GM18867 (cell line): Measurements from ENCODE around the gene NAA15.
A peak's percentile ranks its signal among the peaks of the same experiment; 100 is the strongest.
"Not testable (repeated sequence)": the region's sequence is repeated elsewhere in the genome, so short reads cannot be mapped to it uniquely, and the experiment has no call there.

Experiments
- ATAC-seq: cut with Tn5 transposase; IDR thresholded peaks from one replicate; pipeline ENCODE4 v1.9.1; 2021; ENCODE audit warnings: mild to moderate bottlenecking, moderate library complexity; ENCODE audit not compliant: unreplicated experiment

Gene NAA15

DNA sequence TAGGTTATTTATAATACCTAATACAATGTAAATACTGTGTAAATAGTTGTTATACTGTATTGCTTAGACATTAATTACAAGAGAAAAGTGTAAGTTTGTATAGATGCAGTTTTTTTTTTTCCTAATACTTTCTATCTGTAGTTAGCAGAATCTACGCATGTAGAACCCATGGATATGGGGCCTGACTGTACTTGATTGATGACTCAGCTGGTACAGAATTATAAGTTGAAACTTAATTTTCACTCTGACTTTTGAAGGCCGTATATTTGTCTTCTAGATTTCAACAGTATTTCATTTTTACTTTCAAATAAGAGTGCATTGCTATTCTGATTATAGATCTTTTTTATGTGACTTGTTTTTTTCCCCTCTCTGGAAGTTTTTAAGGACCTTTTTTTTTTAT, 31.7 kb downstream of the NAA15 start:
- ATAC-seq: no peak

- ATAC-seq: no peak
Measured at GRCh38 chr4:139337612-139338011, 36.3 kb downstream of the NAA15 start.

DNA sequence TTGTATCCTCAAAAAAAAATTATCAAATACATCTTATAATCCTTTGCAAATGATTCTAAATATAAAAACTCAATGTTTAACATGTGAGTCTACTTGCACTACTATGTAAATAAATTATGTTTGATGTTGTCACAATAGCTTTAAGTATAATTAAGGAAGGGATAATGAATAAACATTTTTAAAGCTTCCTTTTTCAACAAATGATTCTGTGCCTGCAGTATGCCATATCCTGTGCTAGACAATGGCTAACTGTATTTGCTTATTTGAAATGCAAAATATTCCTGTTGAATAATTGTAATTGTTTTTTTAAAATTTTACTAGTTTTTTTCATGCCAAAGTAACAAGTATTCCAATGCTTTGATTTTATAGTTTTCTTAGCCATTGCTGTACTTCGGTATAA, 60.0 kb downstream of the NAA15 start:
- no peak for ATAC-seq

DNA sequence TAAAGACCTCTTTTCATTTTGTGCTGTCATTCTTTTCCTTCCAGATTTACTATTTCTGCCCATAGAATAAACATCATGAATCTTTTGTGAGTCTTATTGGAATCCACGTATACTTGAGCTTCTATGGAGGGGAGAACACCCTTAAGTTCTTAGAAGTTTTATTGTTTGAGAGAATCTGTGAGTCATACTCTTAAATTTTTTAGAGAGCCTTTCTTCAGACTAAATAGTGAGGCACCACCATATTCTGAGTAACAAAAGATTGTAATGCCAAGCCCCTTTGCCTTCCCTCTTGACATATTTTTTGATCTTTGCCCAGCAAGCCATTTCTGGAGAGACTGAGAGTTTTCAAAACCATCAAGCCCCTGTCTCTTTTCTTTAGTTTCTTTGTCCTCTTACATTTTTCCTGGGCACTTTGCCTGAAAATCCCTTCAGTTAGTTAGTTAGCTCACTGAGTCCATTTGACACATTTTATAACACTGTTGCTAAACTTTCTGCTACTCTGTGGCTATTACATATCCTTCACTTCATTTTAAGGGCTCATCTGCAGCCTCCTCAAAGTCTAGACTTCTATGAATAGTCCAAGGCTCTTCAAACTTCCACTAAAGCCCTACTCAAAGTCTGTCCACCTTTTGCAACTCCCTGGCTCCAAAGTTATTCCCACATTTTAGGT, 66.3 kb downstream of the NAA15 start:
- ATAC-seq: no peak

DNA sequence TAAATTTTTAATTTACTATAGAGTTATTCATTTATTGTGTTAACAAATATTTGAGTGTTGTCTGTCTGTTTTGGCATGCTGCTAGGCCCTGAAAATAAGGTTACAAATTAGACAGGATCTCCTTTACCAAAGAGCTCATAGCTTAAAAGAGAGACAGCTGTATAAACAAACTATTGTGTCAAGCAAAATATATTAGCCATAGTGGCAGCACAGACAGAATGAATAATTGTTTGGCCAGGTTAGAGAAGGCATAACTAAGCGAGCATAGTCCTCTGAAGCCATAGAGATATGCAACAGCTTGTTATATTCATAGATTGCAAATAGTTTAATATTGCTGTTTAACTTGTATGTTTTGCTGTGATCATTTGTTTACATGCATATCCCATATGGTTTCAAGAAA, 67.7 kb downstream of the NAA15 start:
- ATAC-seq: no peak

DNA sequence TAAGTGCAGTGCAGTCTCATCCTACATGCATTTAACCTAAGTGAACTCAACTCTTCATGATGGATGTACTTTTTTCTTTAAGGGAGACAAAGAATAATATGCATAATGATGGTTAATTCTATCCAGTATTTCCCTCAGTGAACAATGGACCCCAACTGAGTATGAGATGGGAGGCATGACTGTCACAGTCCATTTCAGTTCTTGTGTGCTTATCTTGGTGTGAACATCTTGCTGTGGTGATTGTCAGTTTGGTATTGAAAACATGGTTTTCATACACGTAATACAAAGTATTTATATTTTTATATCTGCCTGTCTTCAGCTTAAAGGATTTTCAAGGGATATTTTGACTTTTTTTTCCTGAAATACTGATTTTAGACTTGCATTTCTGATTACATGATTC, 72.9 kb downstream of the NAA15 start:
- ATAC-seq: no peak

- ATAC-seq: no peak
Measured at GRCh38 chr4:139386421-139386820, 85.1 kb downstream of the NAA15 start.

DNA sequence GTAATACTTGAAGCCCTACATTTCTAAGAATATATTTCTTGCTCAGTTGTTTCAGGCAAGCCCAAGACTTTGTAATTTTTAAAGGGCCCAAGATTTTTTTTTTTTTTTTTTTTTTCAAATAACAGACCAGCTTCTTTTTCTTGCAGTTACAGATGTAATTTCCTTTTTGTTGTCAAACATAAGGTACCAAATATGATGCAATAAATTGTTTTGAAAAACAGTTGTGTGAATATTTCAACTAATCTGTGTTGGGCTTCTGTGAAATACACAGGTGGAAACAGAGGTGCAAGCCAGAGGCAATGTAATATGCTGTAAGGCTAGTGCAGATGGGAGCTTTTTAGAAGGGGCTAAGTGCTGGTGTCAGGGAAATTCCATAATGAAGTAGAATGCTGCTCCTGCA, 87.8 kb downstream of the NAA15 start:
- ATAC-seq: no peak

GRCh38 chr4:139389991-139390390, 88.7 kb downstream of the NAA15 start:
- no peak for ATAC-seq

- ATAC-seq: no peak
Measured at GRCh38 chr4:139391731-139392130, 90.4 kb downstream of the NAA15 start.

GRCh38 chr4:139392797-139393196, 91.5 kb downstream of the NAA15 start:
- no peak for ATAC-seq

DNA sequence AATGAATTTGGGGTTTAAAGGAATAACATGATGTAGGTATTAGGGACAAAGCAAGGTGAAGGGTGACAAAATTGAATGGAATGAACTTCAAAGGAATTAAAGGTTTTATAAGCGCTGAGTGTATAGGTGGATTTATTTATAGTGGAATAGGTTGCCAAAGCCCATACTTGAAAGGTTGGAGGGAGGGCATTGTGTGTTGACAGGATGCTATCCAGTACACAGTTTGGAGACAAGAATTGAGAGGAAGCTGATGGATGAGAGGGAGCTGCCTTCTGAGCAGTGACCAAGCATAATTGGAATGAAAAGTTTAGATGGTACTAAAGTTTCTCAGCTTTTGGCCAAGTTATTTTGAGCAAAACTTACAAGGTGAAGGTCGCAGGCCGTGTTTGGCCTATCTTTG, 100.1 kb downstream of the NAA15 start:
- ATAC-seq: no peak

- ATAC-seq: no peak
Measured at GRCh38 chr4:139402436-139402835, 101.1 kb downstream of the NAA15 start.

- ATAC-seq: no peak
Measured at GRCh38 chr4:139403462-139403861, 102.2 kb downstream of the NAA15 start.

- ATAC-seq: no peak
Measured at GRCh38 chr4:139410312-139410711, 109.0 kb downstream of the NAA15 start.

- ATAC-seq: not testable (repeated sequence)
Measured at GRCh38 chr4:139414671-139415210, 113.4 kb downstream of the NAA15 start.

GRCh38 chr4:139416073-139416673, 114.9 kb downstream of the NAA15 start:
- no peak for ATAC-seq

- peak; percentile 79 for ATAC-seq
Measured at GRCh38 chr4:139419388-139419914, 118.1 kb downstream of the NAA15 start.

- ATAC-seq: no peak
Measured at GRCh38 chr4:139420652-139421051, 119.3 kb downstream of the NAA15 start.

GRCh38 chr4:139436122-139436521, 134.8 kb downstream of the NAA15 start:
- no peak for ATAC-seq

GRCh38 chr4:139438141-139438540, 136.8 kb downstream of the NAA15 start:
- ATAC-seq: no peak

DNA sequence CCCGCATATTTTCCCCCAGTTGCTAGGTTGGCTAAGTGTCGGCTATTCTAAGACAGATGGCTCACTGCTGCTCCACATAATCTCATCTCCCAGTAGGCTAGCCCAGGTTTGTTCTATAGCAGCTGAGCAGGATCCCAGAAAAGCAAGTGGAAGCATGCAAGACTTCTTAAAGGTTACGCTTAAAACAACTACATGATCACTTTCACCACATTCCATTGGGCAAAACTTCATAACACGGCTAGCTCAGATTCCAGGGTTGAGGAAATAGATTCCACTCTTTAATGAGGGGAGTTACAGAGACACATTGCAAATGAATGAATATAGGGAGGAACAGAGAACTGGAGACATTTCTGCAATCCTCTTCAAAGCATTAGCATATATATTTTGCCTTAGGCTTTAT, 139.7 kb downstream of the NAA15 start:
- no peak for ATAC-seq
